ENCODE data around the gene SEPTIN1.
A peak's percentile ranks its signal among the peaks of the same experiment; 100 is the strongest.

Gene SEPTIN1

DNA sequence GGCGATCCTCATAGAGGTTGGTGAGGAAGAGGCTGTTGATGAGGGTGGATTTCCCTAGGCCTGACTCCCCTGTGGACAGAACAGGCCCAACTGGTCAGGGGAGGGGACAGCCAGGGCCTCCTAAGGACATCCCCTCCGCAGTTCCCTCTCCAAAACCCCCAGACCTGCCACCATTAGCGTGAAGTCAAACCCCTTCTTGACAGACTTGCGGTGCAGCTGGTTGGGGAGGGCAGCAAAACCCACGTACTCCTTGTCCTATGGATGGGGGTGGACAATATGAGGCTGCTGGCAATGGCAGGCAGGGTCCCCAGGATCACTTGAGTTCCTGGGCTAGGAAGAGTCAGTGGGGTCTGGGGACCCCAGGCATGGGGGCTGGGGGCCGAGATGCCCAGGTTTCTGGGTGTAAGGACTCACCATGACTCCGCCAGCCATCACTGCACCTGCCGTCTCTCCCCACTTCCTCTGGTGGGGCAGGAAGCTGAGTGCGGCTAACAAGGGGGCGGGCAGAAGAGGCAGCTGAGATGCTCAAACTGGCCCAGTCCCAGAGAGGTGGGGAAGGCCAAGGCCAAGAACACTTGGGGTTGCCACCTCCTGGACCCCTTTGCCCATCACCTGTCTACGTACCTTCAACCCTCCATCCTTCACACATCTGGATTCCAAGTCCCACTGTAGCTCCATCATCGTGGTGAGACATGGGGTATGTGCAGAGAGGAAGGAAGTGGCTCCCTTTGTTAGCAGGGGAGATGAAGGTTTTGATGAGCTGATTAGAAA lies at the start of gene SEPTIN1:
Gene SEPTIN1 (minus strand): TSS at position 451 of the 771 bp plus-strand sequence. CDS start 19 bp downstream, at position 432.
- peak; percentile 82 for DNase-seq

GRCh38 chr16:30430428-30430970 lies 48.1 kb upstream of the SEPTIN1 start:
- no peak for DNase-seq

DNA sequence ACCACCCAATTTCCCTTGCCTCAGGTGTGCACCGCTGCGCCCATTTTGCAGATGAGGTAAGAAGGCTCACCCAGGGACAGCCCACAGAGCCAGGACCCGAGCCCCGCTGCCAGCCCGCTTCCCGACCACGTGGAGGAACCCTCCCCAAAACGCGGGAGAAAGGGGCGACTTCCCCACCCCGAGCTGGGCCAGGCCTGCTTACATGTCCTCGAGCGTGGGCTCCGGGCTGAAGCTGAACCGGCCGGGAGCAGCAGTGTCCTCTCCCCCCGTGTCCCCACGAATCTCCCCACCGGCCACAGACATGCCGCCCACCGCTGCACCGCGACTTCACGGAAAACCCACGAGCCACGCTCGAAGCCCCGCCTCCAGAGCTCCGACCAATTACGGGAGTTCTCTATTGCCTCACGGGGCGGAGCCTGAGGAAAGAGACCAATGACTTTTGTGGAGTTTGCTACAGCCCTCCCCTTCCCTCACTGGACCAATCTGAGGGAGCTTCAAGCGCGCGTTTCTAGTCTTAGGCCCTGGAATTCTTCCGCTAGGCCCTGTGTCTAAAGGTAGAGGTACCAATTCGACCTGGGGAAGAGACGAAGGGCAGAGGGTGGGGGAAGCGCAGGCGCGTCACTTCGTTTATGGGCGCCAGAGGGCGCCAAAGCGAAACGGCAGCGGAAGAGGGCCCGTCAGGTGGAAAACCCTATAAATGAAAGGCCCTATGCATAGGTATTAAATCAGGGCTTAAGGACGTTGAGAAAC lies 47.5 kb upstream of the SEPTIN1 start, which contains the start of gene DCTPP1:
Gene DCTPP1 (minus strand): TSS at position 353 of the 750 bp plus-strand sequence. CDS start 50 bp downstream, at position 303.
- peak; percentile 99 for DNase-seq

DNA sequence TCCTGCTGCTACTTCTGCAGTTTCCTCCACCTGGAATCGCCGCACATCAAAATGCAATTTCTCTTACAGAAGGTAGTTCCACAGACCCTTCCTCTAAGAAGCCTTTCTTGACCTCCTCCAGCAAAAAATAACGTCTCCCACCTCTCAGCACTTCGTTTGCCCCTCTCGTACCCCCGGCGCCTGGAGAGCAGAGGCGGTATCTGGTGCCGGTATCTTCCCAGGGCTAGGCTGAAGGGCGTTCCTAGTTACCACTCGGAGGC lies 47.0 kb upstream of the SEPTIN1 start:
- DNase-seq, result no peak

DNA sequence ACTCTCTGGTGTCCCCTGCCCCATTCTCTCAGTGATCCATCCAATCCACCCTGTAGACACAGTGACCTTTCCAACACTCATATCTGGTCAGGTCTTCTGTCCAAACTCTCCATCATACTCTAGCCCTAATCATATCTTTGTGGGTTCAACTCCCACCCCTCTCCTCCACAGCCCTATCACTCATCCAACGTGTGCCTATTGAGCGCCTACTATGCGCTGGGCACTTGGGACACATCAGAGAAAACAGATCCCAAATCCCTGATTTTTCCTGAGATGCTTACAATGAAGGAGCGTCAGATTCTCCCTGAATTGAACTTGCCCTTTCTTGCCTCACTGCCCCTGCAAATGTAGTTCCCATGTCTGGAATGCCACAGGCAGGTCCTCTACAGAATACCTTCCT lies 45.7 kb upstream of the SEPTIN1 start:
- no peak for DNase-seq

DNA sequence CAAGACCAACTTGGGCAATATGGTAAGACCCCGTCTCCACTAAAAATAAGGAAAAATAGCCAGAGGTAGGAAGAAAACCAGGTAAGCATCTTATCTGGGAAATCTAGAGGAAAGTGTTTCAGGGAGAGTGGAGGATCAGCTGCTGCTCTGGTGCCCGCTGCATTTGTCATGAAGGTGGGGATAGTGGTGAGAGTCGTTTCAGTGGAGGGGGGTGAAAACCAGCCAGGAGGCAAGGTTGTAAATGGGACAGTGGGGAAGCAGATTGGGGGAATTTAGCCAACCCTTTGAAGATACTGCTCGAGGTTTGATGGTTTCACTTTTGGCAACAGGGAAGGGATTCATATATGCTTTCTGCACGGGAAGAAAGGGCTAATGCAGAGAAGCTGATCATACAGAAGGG lies 38.6 kb upstream of the SEPTIN1 start:
- no peak for DNase-seq

DNA sequence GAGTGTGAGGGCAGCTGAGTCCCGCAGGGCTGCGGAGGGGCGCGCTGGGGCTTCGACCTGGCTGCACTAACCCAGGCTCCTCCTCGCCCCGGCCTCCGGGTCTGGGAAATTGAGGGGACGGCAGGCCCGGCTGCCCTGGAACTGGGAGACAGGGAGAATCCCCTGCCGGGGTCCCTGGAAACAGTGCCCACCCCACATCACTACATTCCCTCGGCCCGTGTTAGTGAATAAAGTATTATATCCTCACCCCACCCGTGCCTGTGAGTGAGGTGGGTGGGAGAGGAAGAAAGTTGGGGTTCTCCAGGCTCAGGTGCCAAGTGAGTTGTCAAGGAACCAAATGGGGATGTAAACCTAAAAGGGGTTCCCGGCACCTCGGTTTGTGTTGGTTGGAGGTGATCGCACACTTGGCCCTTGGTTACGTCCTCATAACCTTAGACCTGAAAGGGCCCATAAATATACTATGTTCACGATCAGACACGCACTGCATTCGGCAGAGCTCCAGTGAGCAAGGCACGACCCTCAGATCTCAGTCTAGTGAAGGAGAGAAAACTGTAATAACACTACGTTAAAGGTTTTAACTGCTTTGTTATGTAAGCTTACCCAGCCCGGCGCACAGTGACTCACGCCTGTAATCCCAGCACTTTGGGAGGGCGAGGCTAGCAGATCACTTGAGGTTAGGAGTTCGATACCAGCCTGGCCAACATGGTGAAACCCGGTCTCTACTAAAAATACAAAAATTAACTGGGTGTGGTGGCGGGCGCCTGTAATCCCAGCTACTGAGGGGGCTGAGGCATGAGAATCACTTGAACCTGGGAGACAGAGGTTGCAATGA lies 36.2 kb upstream of the SEPTIN1 start:
- DNase-seq, result no peak

DNA sequence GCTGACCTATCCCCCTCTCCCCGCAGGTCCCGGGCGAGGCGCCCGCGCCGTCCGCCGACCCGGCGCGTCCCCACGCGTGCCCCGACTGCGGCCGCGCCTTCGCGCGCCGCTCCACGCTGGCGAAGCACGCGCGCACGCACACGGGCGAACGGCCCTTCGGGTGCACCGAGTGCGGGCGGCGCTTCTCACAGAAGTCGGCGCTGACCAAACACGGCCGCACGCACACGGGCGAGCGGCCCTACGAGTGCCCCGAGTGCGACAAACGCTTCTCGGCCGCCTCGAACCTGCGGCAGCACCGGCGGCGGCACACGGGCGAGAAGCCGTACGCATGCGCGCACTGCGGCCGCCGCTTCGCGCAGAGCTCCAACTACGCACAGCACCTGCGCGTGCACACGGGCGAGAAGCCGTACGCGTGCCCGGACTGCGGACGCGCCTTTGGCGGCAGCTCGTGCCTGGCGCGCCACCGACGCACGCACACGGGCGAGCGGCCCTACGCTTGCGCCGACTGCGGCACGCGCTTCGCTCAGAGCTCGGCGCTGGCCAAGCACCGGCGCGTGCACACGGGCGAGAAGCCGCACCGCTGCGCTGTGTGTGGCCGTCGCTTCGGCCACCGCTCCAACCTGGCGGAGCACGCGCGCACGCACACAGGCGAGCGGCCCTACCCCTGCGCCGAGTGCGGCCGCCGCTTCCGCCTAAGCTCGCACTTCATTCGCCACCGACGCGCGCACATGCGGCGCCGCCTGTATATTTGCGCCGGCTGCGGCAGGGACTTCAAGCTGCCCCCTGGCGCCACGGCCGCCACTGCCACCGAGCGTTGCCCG lies 35.4 kb upstream of the SEPTIN1 start:
- peak; percentile 91 for DNase-seq

DNA sequence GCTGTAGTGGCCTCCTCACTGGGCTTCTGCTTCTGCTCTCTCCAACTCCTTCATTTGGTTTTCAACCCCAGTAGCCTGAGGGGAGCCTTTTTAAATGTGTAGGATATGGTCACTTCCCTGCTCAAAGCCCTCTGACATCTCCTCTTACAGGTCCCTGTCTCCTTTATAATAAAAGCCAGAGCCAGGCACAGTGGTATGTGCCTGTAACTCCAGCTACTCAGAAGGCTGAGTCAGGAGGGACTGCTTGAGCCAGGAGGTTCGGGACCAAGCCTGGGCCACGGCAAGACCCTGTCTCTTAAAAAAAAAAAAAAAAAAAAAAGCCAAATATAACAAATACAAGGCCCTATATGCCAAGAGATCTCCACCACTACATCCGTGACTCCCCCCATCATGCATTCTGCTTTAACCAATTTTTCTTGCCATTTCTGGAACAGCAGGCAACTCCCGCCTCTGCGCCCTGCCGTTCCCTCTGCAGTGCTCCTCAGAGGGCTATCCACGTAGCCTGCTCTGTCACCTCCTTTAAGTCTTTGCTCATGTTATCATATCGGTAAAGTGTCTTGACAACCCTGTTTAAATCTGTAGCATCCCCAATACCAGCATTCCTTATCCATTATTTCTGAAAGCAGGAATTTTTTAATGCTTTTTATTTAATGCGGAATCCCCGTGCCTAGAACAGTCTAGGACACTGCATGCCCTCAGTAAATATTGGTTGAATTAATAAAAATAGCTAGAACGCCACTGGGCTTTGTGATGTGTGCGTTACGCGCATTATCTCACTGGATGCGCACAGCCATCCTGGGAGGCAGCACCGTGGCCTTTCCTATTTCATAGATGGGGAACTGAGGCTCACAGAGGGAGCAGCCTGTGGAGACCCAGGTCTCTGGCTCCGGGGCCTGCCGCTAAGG lies 34.5 kb upstream of the SEPTIN1 start:
- DNase-seq, result no peak

DNA sequence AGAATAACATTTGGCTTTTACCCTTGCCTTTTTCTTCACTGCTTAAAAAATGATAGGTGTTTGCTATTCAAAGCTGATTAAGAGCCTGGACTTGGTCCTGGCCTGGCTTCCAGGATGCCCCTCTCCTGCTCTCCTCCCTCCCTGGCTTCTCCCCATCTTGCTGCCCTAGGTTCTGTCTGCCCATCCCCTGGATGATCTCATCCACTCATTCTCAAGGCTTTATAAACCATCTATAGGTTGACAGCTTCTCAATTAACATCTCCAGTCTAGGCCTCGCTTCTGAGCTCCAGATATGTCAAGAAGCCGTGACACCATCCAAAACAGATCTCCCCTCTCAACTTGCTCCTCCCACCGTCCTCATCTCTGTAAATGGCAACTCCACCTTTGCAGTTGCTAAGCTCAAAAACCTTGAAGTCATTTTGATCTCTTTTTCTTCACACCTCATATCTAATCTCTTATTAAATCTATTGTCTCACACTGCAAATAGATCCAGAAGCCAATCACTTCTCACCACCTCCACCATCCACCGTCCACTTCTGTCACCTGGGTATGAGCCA lies 33.8 kb upstream of the SEPTIN1 start:
- DNase-seq, result no peak

DNA sequence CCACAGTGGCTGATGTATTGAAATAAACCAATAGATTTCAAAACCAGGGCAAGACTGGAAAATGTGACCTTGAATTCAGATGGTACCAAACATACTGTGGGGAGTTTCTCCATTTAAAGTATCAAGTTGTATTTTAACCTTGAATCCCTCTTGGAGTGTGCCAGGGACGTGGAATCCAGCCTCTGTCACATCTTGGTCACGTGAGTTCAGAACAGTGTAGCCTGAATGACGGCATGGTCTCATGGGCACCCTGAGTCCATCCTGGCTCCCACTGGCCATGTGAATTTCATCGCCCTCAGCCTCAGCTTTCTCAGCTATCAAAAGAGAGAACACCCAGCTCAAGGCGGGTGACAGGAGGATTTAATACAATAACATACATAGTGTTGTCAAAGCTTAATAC lies 31.8 kb upstream of the SEPTIN1 start:
- DNase-seq, result no peak

DNA sequence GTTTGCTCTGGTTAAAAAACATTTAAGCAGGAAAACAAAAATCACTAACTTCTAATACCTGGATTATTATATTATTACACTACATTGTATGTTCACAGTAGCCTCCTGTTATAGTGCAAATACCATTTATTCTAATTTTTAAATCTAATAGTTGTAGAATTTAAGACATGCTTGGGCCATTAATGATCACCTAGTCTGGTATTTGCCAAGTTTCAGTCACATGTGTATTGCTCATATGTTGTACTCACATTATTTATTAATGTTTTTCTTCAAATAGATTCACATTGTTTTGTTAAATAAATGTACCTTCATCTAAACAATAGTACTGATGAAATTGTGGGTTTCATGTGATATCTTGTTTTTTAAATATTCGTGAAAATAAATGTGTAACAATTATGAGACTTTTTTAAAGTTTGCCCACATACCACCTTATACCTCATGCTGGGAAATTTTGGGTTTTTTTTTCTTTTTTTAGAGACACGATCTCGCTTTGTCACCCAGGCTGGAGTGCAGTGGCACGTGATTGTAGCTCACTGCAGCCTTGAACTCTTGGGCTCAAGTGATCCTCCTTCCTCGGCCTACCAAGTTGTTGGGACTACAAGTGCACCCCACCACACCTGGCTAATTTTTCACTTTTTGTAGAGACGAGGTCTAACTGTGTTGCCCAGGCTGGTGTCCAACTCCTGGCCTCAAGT lies 30.9 kb upstream of the SEPTIN1 start:
- DNase-seq, result no peak

GRCh38 chr16:30409125-30410060 lies 27.0 kb upstream of the SEPTIN1 start:
- peak; percentile 93 for DNase-seq

- DNase-seq, result no peak
These were observed 25.6 kb upstream of the SEPTIN1 start for GRCh38 chr16:30407804-30408534.

GRCh38 chr16:30407102-30407803 lies 24.9 kb upstream of the SEPTIN1 start, which contains the start of gene ZNF771:
ZNF771 (plus strand) TSS chr16:30407606; CDS start chr16:30408054, 448 bp downstream.
- DNase-seq, result peak; percentile 91

GRCh38 chr16:30406795-30407101 lies 24.4 kb upstream of the SEPTIN1 start:
- DNase-seq, result no peak

DNA sequence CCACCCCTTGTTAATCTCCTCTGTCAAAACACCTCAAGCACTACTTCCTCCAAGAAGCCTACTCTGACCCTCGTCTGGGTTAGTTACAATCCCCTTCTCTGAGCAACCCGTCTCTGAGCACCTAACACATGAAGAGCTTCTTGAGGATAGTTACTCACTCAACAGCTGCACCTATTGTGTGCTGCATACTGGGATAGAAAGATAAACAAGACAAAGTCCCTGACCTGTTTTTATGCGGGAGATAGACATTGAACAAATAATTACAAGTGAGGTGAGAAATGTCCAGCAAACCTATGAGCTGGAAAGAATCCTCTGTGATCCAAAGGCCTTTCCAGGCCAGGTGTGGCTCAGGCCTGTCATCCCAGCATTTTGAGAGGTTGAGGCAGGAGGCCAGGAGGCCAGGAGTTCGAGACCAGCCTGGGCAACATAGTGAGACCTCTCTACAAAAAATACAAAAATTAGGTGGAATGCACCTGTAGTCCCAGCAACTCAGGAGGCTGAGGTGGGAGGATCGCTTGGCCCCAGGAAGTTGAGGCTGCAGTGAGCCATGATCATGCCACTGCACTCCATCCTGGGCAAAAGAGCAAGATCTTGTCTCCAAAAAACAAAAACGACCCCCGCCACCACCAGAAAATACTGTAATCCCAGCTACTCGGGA lies 19.5 kb upstream of the SEPTIN1 start:
- no peak for DNase-seq

Measured in CD4-positive, alpha-beta T cell treated with Interleukin-10 for 1 hour (primary cell).